Gastrocnemius medialis (tissue), 4 donors: ENCODE results near the gene RAB41.

Source experiments
- CTCF ChIP-seq, 5 experiments: fragments of 450-650 bp in 3 of 5; fragments of 200-600 bp in 2 of 5; sonication (generic) in 2 of 5; IDR thresholded peaks in 4 of 5; conservative IDR thresholded peaks in 1 of 5; 1 replicate in 4 of 5; 2 replicates in 1 of 5; pipeline ENCODE4 v1.5.1; 2016 to 2019; ENCODE audit warnings: antibody characterized with exemption in 5 of 5, mild to moderate bottlenecking in 3 of 5, moderate library complexity in 3 of 5
- POLR2A ChIP-seq, 2 donors: fragments of 450-650 bp; IDR thresholded peaks; one replicate each; pipeline ENCODE4 v1.6.1; 2017; ENCODE audit warnings: antibody characterized with exemption in 2 of 2, mild to moderate bottlenecking in 2 of 2, moderate library complexity in 2 of 2

- TF ChIP-seq CTCF (IDR thresholded peaks at IDR 0.05 in 4 of 5, conservative IDR thresholded peaks at IDR 0.05 in 1 of 5): no peak
- TF ChIP-seq POLR2A (IDR thresholded peaks at IDR 0.05): no peak
Measured at GRCh38 chrX:70331161-70331560, 49.2 kb downstream of the RAB41 start.
